ENCODE measurements around the gene BCAR3.

The BCAR3 gene

GRCh38 chr1:93690921-93691789 lies 9.5 kb upstream of the BCAR3 start:
- in situ Hi-C loops (cut with MboI; ENCODE audit: low pct_unique_long_range_greater_than_20kb, low sequenced_read_pairs, unreplicated experiment): no loop called here
- no peak for TF ChIP-seq CTCF (IDR thresholded peaks at IDR 0.05; ENCODE audit: extremely low read depth, insufficient read depth, missing control alignments)
- no peak for DNase-seq (ENCODE audit: low spot score)

GRCh38 chr1:93690341-93690740 lies 8.7 kb upstream of the BCAR3 start:
- no peak for TF ChIP-seq CTCF (IDR thresholded peaks at IDR 0.05; ENCODE audit: extremely low read depth, insufficient read depth, missing control alignments)
- no peak for DNase-seq (ENCODE audit: low spot score)
- in situ Hi-C loops (cut with MboI; ENCODE audit: low pct_unique_long_range_greater_than_20kb, low sequenced_read_pairs, unreplicated experiment): no loop called here

- no peak for DNase-seq (ENCODE audit: low spot score)
- TF ChIP-seq CTCF (IDR thresholded peaks at IDR 0.05; ENCODE audit: extremely low read depth, insufficient read depth, missing control alignments): no peak
- in situ Hi-C loops (cut with MboI; ENCODE audit: low pct_unique_long_range_greater_than_20kb, low sequenced_read_pairs, unreplicated experiment): no loop called here
These were observed 8.0 kb upstream of the BCAR3 start for GRCh38 chr1:93689521-93690223.

- no peak for DNase-seq (ENCODE audit: low spot score)
- no peak for TF ChIP-seq CTCF (IDR thresholded peaks at IDR 0.05; ENCODE audit: extremely low read depth, insufficient read depth, missing control alignments)
- in situ Hi-C loops (cut with MboI; ENCODE audit: low pct_unique_long_range_greater_than_20kb, low sequenced_read_pairs, unreplicated experiment): no loop called here
These were observed 5.9 kb upstream of the BCAR3 start for GRCh38 chr1:93687542-93687941.

GRCh38 chr1:93686504-93687250 lies 5.0 kb upstream of the BCAR3 start:
- in situ Hi-C loops (cut with MboI; ENCODE audit: low pct_unique_long_range_greater_than_20kb, low sequenced_read_pairs, unreplicated experiment): no loop called here
- TF ChIP-seq CTCF (IDR thresholded peaks at IDR 0.05; ENCODE audit: extremely low read depth, insufficient read depth, missing control alignments): no peak
- no peak for DNase-seq (ENCODE audit: low spot score)

- in situ Hi-C loops (cut with MboI; ENCODE audit: low pct_unique_long_range_greater_than_20kb, low sequenced_read_pairs, unreplicated experiment): no loop called here
- DNase-seq (ENCODE audit: low spot score): no peak
- no peak for TF ChIP-seq CTCF (IDR thresholded peaks at IDR 0.05; ENCODE audit: extremely low read depth, insufficient read depth, missing control alignments)
These were observed 4.3 kb upstream of the BCAR3 start for GRCh38 chr1:93685918-93686317.
